Endothelial cell of umbilical vein (primary cell): Measurements from ENCODE around the gene RING1. TPM values are rescaled to one million over a fixed set of nuclear protein-coding genes. Genes with fewer than 3 reads are reported as not detected.

ENCODE experiments used
- BruUV-seq: library from RNA; stranded (reverse); fragments of 400-500 nt; replicated peaks from 2 replicates; lab custom pipeline; 2021; lab: Mats Ljungman, UMichigan
- CTCF ChIA-PET: fragments of 300-600, 350-600 bp; sonication (Branson Sonifier 250); formaldehyde crosslinking; loops from one replicate; lab custom pipeline; 2021; ENCODE audit warnings: antibody characterized with exemption, inconsistent platforms; lab: Charles Lee
- POLR2A ChIA-PET: fragments of 300-600, 350-600 bp; sonication (Branson Sonifier 250); formaldehyde crosslinking; loops from one replicate; lab custom pipeline; 2021; ENCODE audit warnings: antibody characterized with exemption, inconsistent platforms; lab: Charles Lee
- DNase-seq: peaks from one replicate; pipeline ENCODE4 v3.0.0-alpha.2; 2011; ENCODE audit warnings: low read depth, low spot score
- FAIRE-seq: peaks from 2 replicates; lab custom pipeline; 2011; peaks lifted over from hg19 to GRCh38; lab: Jason Lieb, UNC
- H2AFZ ChIP-seq: 2 replicates; pipeline ENCODE4 v1.6.0; 2012; ENCODE audit warnings: low read depth, low read length, control low read depth, inconsistent platforms
- H3K27ac ChIP-seq: 2 replicates; pipeline ENCODE4 v1.5.1; 2011; ENCODE audit warnings: low read depth, mild to moderate bottlenecking, control low read depth, low read length, moderate library complexity; ENCODE audit not compliant: insufficient read depth
- H3K27me3 ChIP-seq, 2 experiments: 2 replicates each; pipeline versions ENCODE4 v1.6.0 to v1.6.1; 2011; ENCODE audit warnings: low read length in 2 of 2, mixed read lengths in 1 of 2; ENCODE audit not compliant: control insufficient read depth in 2 of 2, insufficient read depth in 2 of 2
- H3K36me3 ChIP-seq, 2 experiments: 2 replicates in 1 of 2; 3 replicates in 1 of 2; pipeline ENCODE4 v1.5.1; 2011; ENCODE audit warnings: low read length in 2 of 2, mild to moderate bottlenecking in 1 of 2, moderate library complexity in 1 of 2; ENCODE audit not compliant: control insufficient read depth in 2 of 2, insufficient read depth in 2 of 2; ENCODE audit errors: extremely low read depth in 1 of 2
- H3K4me1 ChIP-seq: 3 replicates; pipeline ENCODE4 v1.5.1; 2011; ENCODE audit warnings: mild to moderate bottlenecking, low read length; ENCODE audit not compliant: control insufficient read depth, insufficient read depth; ENCODE audit errors: extremely low read depth
- H3K4me2 ChIP-seq: 2 replicates; pipeline ENCODE4 v1.6.1; 2011; ENCODE audit warnings: low read length, control low read depth, mixed read lengths; ENCODE audit not compliant: insufficient read depth
- H3K4me3 ChIP-seq, 3 experiments: fragments of 200-600 bp in 1 of 3; sonication (generic), shearing (Covaris generic) in 1 of 3; replicated peaks in 1 of 3; 2 replicates each; pipeline ENCODE4 v1.5.1; 2011 to 2016; ENCODE audit warnings: control low read depth in 3 of 3, low read length in 3 of 3, mild to moderate bottlenecking in 2 of 3, inconsistent platforms in 1 of 3, low read depth in 1 of 3, moderate library complexity in 1 of 3; ENCODE audit not compliant: insufficient read depth in 1 of 3
- H3K79me2 ChIP-seq: 2 replicates; pipeline ENCODE4 v1.6.0; 2012; ENCODE audit warnings: low read length, inconsistent platforms; ENCODE audit not compliant: control insufficient read depth, insufficient read depth
- H3K9ac ChIP-seq: replicated peaks from 2 replicates; pipeline ENCODE3; 2011; ENCODE audit warnings: low read length, control low read depth; ENCODE audit not compliant: insufficient read depth; ENCODE audit errors: extremely low read depth
- H3K9me1 ChIP-seq: replicated peaks from 3 replicates; pipeline ENCODE4 v1.6.0; 2011; ENCODE audit warnings: mild to moderate bottlenecking, low read length; ENCODE audit not compliant: control insufficient read depth, insufficient read depth; ENCODE audit errors: extremely low read depth
- H3K9me3 ChIP-seq: replicated peaks from 2 replicates; pipeline ENCODE4 v1.5.1; 2012; ENCODE audit warnings: low read length, inconsistent platforms; ENCODE audit not compliant: control insufficient read depth, insufficient read depth
- H4K20me1 ChIP-seq: replicated peaks from 2 replicates; pipeline ENCODE3; 2011; ENCODE audit warnings: mild to moderate bottlenecking, low read length; ENCODE audit not compliant: control insufficient read depth, insufficient read depth; ENCODE audit errors: extremely low read depth
- CTCF ChIP-seq, 2 donors: IDR thresholded peaks; 1 replicate in 1 of 2; 2 replicates in 1 of 2; pipeline ENCODE4 v1.5.1; 2011; ENCODE audit warnings: low read length in 2 of 2, mild to moderate bottlenecking in 2 of 2, moderate library complexity in 2 of 2, control low read depth in 1 of 2, inconsistent platforms in 1 of 2, low read depth in 1 of 2; ENCODE audit not compliant: insufficient read depth in 1 of 2; ENCODE audit errors: extremely low read depth in 1 of 2
- EZH2 ChIP-seq: IDR thresholded peaks from 2 replicates; pipeline ENCODE4 v1.6.1; 2012; ENCODE audit warnings: borderline replicate concordance, low read depth, mild to moderate bottlenecking, moderate library complexity, low read length, inconsistent platforms; ENCODE audit not compliant: severe bottlenecking
- FOS ChIP-seq: IDR thresholded peaks from 2 replicates; pipeline ENCODE4 v1.6.1; 2011; ENCODE audit warnings: mild to moderate bottlenecking, low read length, moderate library complexity, borderline replicate concordance; ENCODE audit not compliant: insufficient read depth
- GATA2 ChIP-seq: IDR thresholded peaks from 2 replicates; pipeline ENCODE4 v1.7.0; 2011; ENCODE audit warnings: low read depth, mild to moderate bottlenecking, moderate library complexity, mixed read lengths, low read length; ENCODE audit not compliant: insufficient read length, insufficient read depth
- JUN ChIP-seq: IDR thresholded peaks from 2 replicates; pipeline ENCODE4 v1.6.1; 2011; ENCODE audit warnings: borderline replicate concordance, low read depth; ENCODE audit not compliant: insufficient read length, insufficient read depth
- MAX ChIP-seq: IDR thresholded peaks from 2 replicates; pipeline ENCODE4 v1.6.1; 2011; ENCODE audit not compliant: insufficient read depth, insufficient read length
- MYC ChIP-seq: IDR thresholded peaks from one replicate; pipeline ENCODE4 v1.6.1; 2011; ENCODE audit warnings: mild to moderate bottlenecking, low read depth, low read length
- POLR2A ChIP-seq: IDR thresholded peaks from 2 replicates; pipeline ENCODE4 v1.6.1; 2012; ENCODE audit warnings: low read depth, mild to moderate bottlenecking, control low read depth, low read length
- POLR2AphosphoS5 ChIP-seq: IDR thresholded peaks from 2 replicates; pipeline ENCODE4 v1.6.1; 2012; ENCODE audit warnings: low read depth, mild to moderate bottlenecking, control low read depth, low read length, moderate library complexity; ENCODE audit not compliant: insufficient read depth
- dilution Hi-C: fragments of 300-500 bp; cut with MboI; formaldehyde crosslinking; loops from one replicate; pipeline ENCODE4 v1.15.0; 2019; ENCODE audit warnings: low sequenced_read_pairs; ENCODE audit not compliant: extremely low pct_ligation_motif_present
- intact Hi-C: fragments of 100-400 bp; cut with micrococcal nuclease; formaldehyde crosslinking; loops from one replicate; pipeline ENCODE4 v1.10.0; 2022
- polyA plus RNA-seq, 4 experiments: library from polyadenylated mRNA; depleted of rRNA in 3 of 4; stranded (reverse) in 3 of 4; unstranded in 1 of 4; fragments of >200 nt; gene quantifications; 2 replicates each; pipeline versions ENCODE4 v1.2.1 to v1.2.3, GENCODE V29; 2011 to 2012; ENCODE audit warnings: missing spikeins in 1 of 4
- total RNA-seq: library from RNA; stranded (reverse); gene quantifications from 2 replicates; pipeline ENCODE4 v1.2.3, GENCODE V29; 2021

The RING1 gene
- total and polyA plus RNA-seq, 2 donors (not counting 3 experiments of a cell fraction or from before 2014, with no cell fraction given) = 26.8 to 27.9 TPM

DNA sequence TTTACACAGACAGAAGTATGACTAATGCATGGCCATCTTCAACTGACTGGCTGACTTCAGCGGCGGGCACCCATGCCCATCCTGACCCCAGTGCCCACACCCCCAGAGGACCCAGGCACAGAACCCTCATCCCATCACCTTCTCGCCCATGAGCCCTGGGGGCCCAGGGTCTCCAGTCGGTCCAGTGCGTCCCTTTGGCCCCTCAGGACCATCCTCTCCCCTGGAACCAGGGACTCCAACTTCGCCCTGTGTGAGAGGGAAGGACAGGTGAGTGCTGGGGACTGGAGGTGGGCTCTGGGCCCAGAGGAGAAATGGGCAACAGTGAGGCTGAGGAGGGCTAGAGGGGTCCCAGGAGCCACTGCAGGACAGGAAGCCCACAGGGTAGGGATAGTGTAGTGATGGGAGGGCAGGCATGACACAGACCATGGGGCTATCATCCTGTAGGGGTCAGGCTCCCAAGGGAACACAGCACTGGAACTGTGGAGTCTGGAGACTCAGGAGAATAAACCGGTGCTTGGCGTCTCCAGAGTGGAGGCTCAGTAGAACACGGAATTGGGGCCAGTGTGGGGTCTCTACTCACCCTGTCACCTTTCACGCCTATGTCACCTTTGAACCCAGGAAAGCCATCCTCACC is 32.7 kb upstream of the RING1 start:
- CTCF ChIA-PET = interaction anchor here (1.3 to 1.5 kb wide), 2 partner anchors 14 to 23 kb away, joined by 3 to 5 read pairs; no protein-coding TSS in a partner anchor
- intact Hi-C loops = no loop called here

More for the DNA sequence above, 32.7 kb upstream of the RING1 start:
- POLR2A ChIA-PET = no interaction called here
- Histone ChIP-seq H3K9ac (no peak overlapping the region), H4K20me1 (no peaks in the 10 kb centered on the region), H3K79me2 (no peaks in the 10 kb centered on the region), H3K9me1 (no peaks in the 10 kb centered on the region), H3K4me2 (no peak overlapping the region), H3K4me3 (no peak overlapping the region), H3K9me3 (no peaks in the 10 kb centered on the region), H3K27me3 (no peaks in the 10 kb centered on the region), H3K4me1 (no peaks in the 10 kb centered on the region), H3K27ac (no peak overlapping the region), H2AFZ (no peak overlapping the region), H3K36me3 (no peaks in the 10 kb centered on the region)
- dilution Hi-C loops = no loop called here
- DNase-seq (no peak), FAIRE-seq (no peak)
- TF ChIP-seq MAX = no peak
- TF ChIP-seq POLR2A = no peak
- no peak for TF ChIP-seq POLR2AphosphoS5
- no peak for TF ChIP-seq CTCF (IDR thresholded peaks at IDR 0.05; ENCODE audit: extremely low read depth in 1 of 2, insufficient read depth in 1 of 2, low read depth in 1 of 2, low read length in 2 of 2)
- TF ChIP-seq MYC = no peak
- no peak for TF ChIP-seq JUN
- TF ChIP-seq GATA2 = no peak
- no peak for TF ChIP-seq EZH2
- TF ChIP-seq FOS = no peak
- BruUV-seq = no TSS peak
